Gastrocnemius medialis (tissue), 4 donors: ENCODE measurements around the gene EGFL7.

Experiments used
- POLR2A ChIP-seq, 2 donors: fragments of 450-650 bp; IDR thresholded peaks; one replicate each; pipeline ENCODE4 v1.6.1; 2017; ENCODE audit warnings: antibody characterized with exemption in 2 of 2, mild to moderate bottlenecking in 2 of 2, moderate library complexity in 2 of 2
- TF ChIP-seq, protein P1 (sequence below), 5 experiments: fragments of 450-650 bp in 3 of 5; fragments of 200-600 bp in 2 of 5; sonication (generic) in 2 of 5; IDR thresholded peaks in 4 of 5; conservative IDR thresholded peaks in 1 of 5; 1 replicate in 4 of 5; 2 replicates in 1 of 5; pipeline ENCODE4 v1.5.1; 2016 to 2019; ENCODE audit warnings: antibody characterized with exemption in 5 of 5, mild to moderate bottlenecking in 3 of 5, moderate library complexity in 3 of 5

DNA sequence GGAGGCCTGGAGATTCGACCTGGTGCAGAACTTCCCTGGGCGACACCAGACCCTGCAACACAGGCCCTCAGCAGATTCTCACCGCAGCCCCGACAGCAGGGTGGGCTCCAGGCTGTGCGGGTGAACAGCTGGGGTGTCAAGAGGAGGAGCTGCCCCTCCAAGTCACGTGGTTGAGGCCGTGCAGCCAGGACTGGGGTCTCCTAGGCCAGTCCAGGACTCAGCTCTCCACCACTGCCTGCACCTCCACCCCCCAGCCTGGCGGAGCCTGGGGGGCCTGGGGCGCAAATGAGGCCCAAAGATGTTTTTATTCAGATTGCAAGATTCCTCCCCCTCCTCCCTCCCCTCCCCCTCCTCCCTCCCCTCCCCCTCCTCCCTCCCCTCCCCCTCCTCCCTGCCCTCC, 33.8 kb downstream of the EGFL7 start:
- no peak for TF ChIP-seq POLR2A (IDR thresholded peaks at IDR 0.05)
- TF ChIP-seq, protein P1, sequence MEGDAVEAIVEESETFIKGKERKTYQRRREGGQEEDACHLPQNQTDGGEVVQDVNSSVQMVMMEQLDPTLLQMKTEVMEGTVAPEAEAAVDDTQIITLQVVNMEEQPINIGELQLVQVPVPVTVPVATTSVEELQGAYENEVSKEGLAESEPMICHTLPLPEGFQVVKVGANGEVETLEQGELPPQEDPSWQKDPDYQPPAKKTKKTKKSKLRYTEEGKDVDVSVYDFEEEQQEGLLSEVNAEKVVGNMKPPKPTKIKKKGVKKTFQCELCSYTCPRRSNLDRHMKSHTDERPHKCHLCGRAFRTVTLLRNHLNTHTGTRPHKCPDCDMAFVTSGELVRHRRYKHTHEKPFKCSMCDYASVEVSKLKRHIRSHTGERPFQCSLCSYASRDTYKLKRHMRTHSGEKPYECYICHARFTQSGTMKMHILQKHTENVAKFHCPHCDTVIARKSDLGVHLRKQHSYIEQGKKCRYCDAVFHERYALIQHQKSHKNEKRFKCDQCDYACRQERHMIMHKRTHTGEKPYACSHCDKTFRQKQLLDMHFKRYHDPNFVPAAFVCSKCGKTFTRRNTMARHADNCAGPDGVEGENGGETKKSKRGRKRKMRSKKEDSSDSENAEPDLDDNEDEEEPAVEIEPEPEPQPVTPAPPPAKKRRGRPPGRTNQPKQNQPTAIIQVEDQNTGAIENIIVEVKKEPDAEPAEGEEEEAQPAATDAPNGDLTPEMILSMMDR (IDR thresholded peaks at IDR 0.05 in 4 of 5, conservative IDR thresholded peaks at IDR 0.05 in 1 of 5), result no peak
